Measurements from ENCODE around the gene ADAP1. TPM values are rescaled to one million over a fixed set of nuclear protein-coding genes. Genes with fewer than 3 reads are reported as not detected.

The ADAP1 gene
- total and polyA plus RNA-seq, 11 donors: 3.1 to 16.5 (median 12.0) TPM

DNA sequence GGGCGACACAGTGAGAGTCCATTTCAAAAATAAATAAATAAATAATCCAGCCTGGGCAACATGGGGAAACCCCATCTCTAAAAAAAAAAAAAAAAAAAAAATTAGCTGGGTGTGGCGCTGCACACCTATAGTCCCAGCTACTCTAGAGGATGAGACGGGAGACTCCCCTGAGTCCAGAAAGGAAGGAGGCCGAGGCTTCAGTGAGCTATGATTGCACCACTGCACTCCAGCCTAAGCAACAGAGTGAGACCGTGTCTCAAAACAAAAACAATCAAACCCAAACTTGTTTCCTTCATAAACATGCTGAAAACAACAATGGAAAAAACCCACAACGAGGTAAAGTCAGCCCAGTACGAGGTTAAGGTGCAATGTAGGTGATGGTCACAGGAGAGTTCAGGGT is 19.7 kb upstream of the ADAP1 start:
- peaks cover 3 to 36% (median 27%) of the 10 kb centered on the region in 12 donors for H3K4me1 ChIP-seq
- peak overlapping the region; percentile 71 to 100 (median 98) for H3K4me3 ChIP-seq
- 30 to 42% (median 38%) methylated on average over 7 of the region's 7 CpGs for WGBS, 4 donors
- DNase-seq: no peak
- intact Hi-C loops (cut with DNase I): no loop called here
- H3K27me3 ChIP-seq: no peaks in the 10 kb centered on the region
- H3K36me3 ChIP-seq: peaks cover 0 to 44% (median 38%) of the 10 kb centered on the region in 9 donors
- peak overlapping the region in 5 of 12 donors; percentile 95 to 98 (median 97) for H3K27ac ChIP-seq
- H3K9me3 ChIP-seq: no peaks in the 10 kb centered on the region
- TF ChIP-seq, protein P1, sequence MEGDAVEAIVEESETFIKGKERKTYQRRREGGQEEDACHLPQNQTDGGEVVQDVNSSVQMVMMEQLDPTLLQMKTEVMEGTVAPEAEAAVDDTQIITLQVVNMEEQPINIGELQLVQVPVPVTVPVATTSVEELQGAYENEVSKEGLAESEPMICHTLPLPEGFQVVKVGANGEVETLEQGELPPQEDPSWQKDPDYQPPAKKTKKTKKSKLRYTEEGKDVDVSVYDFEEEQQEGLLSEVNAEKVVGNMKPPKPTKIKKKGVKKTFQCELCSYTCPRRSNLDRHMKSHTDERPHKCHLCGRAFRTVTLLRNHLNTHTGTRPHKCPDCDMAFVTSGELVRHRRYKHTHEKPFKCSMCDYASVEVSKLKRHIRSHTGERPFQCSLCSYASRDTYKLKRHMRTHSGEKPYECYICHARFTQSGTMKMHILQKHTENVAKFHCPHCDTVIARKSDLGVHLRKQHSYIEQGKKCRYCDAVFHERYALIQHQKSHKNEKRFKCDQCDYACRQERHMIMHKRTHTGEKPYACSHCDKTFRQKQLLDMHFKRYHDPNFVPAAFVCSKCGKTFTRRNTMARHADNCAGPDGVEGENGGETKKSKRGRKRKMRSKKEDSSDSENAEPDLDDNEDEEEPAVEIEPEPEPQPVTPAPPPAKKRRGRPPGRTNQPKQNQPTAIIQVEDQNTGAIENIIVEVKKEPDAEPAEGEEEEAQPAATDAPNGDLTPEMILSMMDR (IDR thresholded peaks at IDR 0.05): no peak
- TF ChIP-seq POLR2A (IDR thresholded peaks at IDR 0.05): no peak
- ATAC-seq: no peak

DNA sequence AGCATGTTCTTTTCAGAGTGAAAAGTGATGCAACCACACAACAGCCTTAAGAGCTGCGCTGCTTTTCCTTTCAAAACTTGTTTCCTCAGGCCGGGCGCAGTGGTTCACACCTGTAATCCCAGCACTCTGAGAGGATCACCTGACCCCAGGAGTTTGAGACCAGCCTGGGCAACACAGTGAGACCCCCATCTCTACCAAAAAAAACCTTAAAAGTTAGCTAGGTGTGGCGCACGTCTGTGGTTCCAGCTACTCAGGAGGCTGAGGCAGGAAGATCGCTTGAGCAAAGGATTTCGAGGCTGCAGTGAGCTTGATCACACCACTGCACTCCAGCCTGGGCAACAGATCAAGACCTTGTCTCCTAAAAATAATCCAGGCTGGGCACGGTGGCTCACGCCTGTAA is 18.8 kb upstream of the ADAP1 start:
- H3K36me3 ChIP-seq: peaks cover 0 to 53% (median 46%) of the 10 kb centered on the region in 9 donors
- H3K9me3 ChIP-seq: no peaks in the 10 kb centered on the region
- intact Hi-C loops (cut with DNase I): no loop called here
- H3K4me3 ChIP-seq: peak overlapping the region in 1 of 12 donors; percentile 100
- H3K27me3 ChIP-seq: no peaks in the 10 kb centered on the region
- no peak overlapping the region for H3K27ac ChIP-seq
- TF ChIP-seq, protein P1 (IDR thresholded peaks at IDR 0.05): no peak
- TF ChIP-seq POLR2A (IDR thresholded peaks at IDR 0.05): no peak
- WGBS, 4 donors: 81 to 88% (median 86%) methylated on average over 9 of the region's 9 CpGs
- no peak for DNase-seq
- H3K4me1 ChIP-seq: peaks cover 3 to 38% (median 29%) of the 10 kb centered on the region in 12 donors
- no peak for ATAC-seq

DNA sequence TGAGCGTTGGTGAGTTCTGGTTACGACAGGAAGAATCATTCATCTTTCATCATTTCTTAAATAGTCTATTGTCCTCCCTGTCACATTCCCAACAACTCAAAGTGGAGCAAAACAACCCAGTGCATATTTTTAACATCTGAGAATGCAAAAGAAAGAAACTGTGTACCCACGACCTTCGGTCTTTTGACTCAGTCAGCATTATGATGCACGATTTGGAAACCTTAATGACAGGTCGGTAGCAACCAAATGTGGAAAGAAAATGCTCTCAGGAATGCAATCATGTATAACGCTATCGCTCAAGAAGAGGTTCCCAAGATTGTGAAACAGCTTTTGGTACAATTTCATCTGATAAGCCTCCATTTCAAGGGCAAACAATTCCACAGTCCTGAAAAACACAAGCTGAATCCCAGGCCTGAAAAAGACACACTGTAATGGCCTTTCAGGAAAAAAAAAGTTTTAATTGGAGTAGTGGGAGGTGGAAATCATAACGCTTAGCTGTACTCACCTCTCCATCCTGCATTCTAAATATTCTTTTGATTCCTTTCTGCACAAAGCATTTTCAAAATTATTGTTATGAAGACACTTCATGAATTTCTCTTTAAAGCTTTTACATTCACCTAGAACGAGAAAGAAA is 18.3 kb upstream of the ADAP1 start:
- peaks cover 0 to 58% (median 51%) of the 10 kb centered on the region in 9 donors for H3K36me3 ChIP-seq
- no peak overlapping the region for H3K27ac ChIP-seq
- ATAC-seq (no peak), DNase-seq (no peak)
- H3K9me3 ChIP-seq: no peaks in the 10 kb centered on the region
- no peaks in the 10 kb centered on the region for H3K27me3 ChIP-seq
- no peak for TF ChIP-seq POLR2A (IDR thresholded peaks at IDR 0.05)
- TF ChIP-seq, protein P1 (IDR thresholded peaks at IDR 0.05): no peak
- H3K4me1 ChIP-seq: peaks cover 3 to 43% (median 30%) of the 10 kb centered on the region in 12 donors
- intact Hi-C loops (cut with DNase I): no loop called here
- WGBS, 4 donors: 69 to 78% (median 71%) methylated on average over 10 of the region's 10 CpGs
- H3K4me3 ChIP-seq: no peak overlapping the region

DNA sequence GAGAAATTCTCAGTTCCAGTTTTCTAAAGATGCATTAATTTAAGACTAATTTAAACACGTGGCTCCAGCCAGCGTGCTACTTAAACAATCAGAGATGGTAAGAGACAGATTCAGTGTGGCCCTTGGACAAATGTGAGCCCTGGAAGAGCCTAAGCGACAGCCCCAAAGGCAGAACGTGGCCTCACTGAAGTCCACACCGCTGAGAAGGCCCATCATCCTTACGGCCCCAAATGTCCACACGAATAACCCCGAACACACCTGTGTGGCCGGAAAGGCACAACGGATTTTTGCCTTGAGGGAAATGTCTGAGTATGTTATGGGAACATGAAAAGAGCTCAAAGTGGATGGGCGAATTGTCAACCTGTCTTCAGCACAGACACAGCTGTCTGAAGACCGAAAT is 17.6 kb upstream of the ADAP1 start:
- H3K9me3 ChIP-seq: no peaks in the 10 kb centered on the region
- no peak overlapping the region for H3K27ac ChIP-seq
- intact Hi-C loops (cut with DNase I): no loop called here
- 89 to 94% (median 91%) methylated on average over 12 of the region's 12 CpGs for WGBS, 4 donors
- H3K4me3 ChIP-seq: no peak overlapping the region
- peaks cover 0 to 65% (median 58%) of the 10 kb centered on the region in 9 donors for H3K36me3 ChIP-seq
- ATAC-seq (no peak), DNase-seq (no peak)
- peaks cover 3 to 45% (median 30%) of the 10 kb centered on the region in 12 donors for H3K4me1 ChIP-seq
- no peak for TF ChIP-seq POLR2A (IDR thresholded peaks at IDR 0.05)
- TF ChIP-seq, protein P1 (IDR thresholded peaks at IDR 0.05): no peak
- H3K27me3 ChIP-seq: no peaks in the 10 kb centered on the region

Measured in heart left ventricle (tissue), 16 donors.